Omental fat pad (tissue), 4 donors: ENCODE results near the gene BMPER. TPM values are rescaled to one million over a fixed set of nuclear protein-coding genes. Genes with fewer than 3 reads are reported as not detected.

Experiments used
- ATAC-seq: fragments of 150-250 bp; one replicate; pipeline ENCODE4 v1.9.1; 2016; ENCODE audit warnings: mild to moderate bottlenecking, moderate library complexity; ENCODE audit not compliant: low FRiP score
- DNase-seq: peaks from one replicate; pipeline ENCODE4 v3.0.0-alpha.2; 2019; ENCODE audit warnings: low spot score
- CTCF ChIP-seq, 3 donors: fragments of 450-650 bp; IDR thresholded peaks; one replicate each; pipeline ENCODE4 v1.5.1; 2016 to 2017; ENCODE audit warnings: antibody characterized with exemption in 3 of 3, mild to moderate bottlenecking in 3 of 3, moderate library complexity in 2 of 3
- total RNA-seq, 4 donors: library from RNA; depleted of rRNA; stranded (reverse); fragments of >200 nt; gene quantifications; one replicate each; pipeline ENCODE4 v1.1.0, GENCODE V29; 2016

Gene BMPER
- total RNA-seq, 4 donors from 2014 or later: 5.4 to 32.5 (median 16.6) TPM

- ATAC-seq: no peak
- DNase-seq: no peak
- TF ChIP-seq CTCF (IDR thresholded peaks at IDR 0.05): no peak
Observed at GRCh38 chr7:34084651-34085050, 179.3 kb downstream of the BMPER start.

- DNase-seq (no peak), ATAC-seq (no peak)
- TF ChIP-seq CTCF (IDR thresholded peaks at IDR 0.05): no peak
Observed at GRCh38 chr7:34086064-34086463, 180.7 kb downstream of the BMPER start.

GRCh38 chr7:34086981-34087380, 181.6 kb downstream of the BMPER start:
- ATAC-seq (no peak), DNase-seq (no peak)
- no peak for TF ChIP-seq CTCF (IDR thresholded peaks at IDR 0.05)

- no peak for ATAC-seq
- no peak for TF ChIP-seq CTCF (IDR thresholded peaks at IDR 0.05)
- DNase-seq: no peak
Observed at GRCh38 chr7:34087892-34088891, 182.9 kb downstream of the BMPER start.

GRCh38 chr7:34090816-34091215, 185.5 kb downstream of the BMPER start:
- TF ChIP-seq CTCF (IDR thresholded peaks at IDR 0.05): no peak
- ATAC-seq: no peak
- DNase-seq: no peak

GRCh38 chr7:34091321-34091917, 186.1 kb downstream of the BMPER start:
- ATAC-seq (no peak), DNase-seq (no peak)
- TF ChIP-seq CTCF (IDR thresholded peaks at IDR 0.05): no peak
